B cell (primary cell): ENCODE results near the gene PRAMEF17. TPM values are rescaled to one million over a fixed set of nuclear protein-coding genes. Genes with fewer than 3 reads are reported as not detected.
"Not testable (repeated sequence)": the region's sequence is repeated elsewhere in the genome, so short reads cannot be mapped to it uniquely, and the experiment has no call there.

Experiments
- ATAC-seq: fragments of 200-7000 bp; cut with Tn5 transposase; one replicate; pipeline ENCODE4 v1.10.0; 2021; ENCODE audit warnings: low read depth, mild to moderate bottlenecking, moderate number of reproducible peaks, moderate library complexity
- CTCF ChIA-PET: fragments of 350-600 bp; sonication (Branson Sonifier 250); formaldehyde crosslinking; loops from one replicate; lab custom pipeline; 2021; ENCODE audit warnings: antibody characterized with exemption, inconsistent platforms; lab: Charles Lee
- POLR2A ChIA-PET: fragments of 350-600 bp; sonication (Branson Sonifier 250); formaldehyde crosslinking; loops from one replicate; lab custom pipeline; 2021; ENCODE audit warnings: antibody characterized with exemption; lab: Charles Lee
- DNase-seq: peaks from one replicate; pipeline ENCODE4 v3.0.0; 2013
- H2AFZ ChIP-seq: 2 replicates; pipeline ENCODE4 v1.6.1; 2012; ENCODE audit warnings: mild to moderate bottlenecking, low read depth, low read length; ENCODE audit not compliant: insufficient read depth, poor library complexity, severe bottlenecking
- H3K27ac ChIP-seq, 2 donors: 1 replicate in 1 of 2; 2 replicates in 1 of 2; pipeline ENCODE4 v1.5.1; 2012 to 2013; ENCODE audit warnings: low read length in 2 of 2, mild to moderate bottlenecking in 2 of 2, moderate library complexity in 1 of 2
- H3K27me3 ChIP-seq, 4 experiments: fragments of 200-600 bp in 1 of 4; sonication (generic) in 1 of 4; replicated peaks in 1 of 4; 1 replicate in 2 of 4; 2 replicates in 2 of 4; pipeline versions ENCODE4 v1.6.1 to v1.7.0; 2013 to 2016; ENCODE audit warnings: low read length in 3 of 4, mild to moderate bottlenecking in 2 of 4, mixed read lengths in 1 of 4, moderate library complexity in 1 of 4; ENCODE audit not compliant: insufficient read depth in 4 of 4, control insufficient read depth in 3 of 4; ENCODE audit errors: control extremely low read depth in 1 of 4
- H3K36me3 ChIP-seq, 2 experiments: replicated peaks in 1 of 2; 1 replicate in 1 of 2; 2 replicates in 1 of 2; pipeline versions ENCODE4 v1.6.1 to v1.7.1; 2013; ENCODE audit warnings: low read length in 1 of 2; ENCODE audit not compliant: insufficient read depth in 2 of 2, control insufficient read depth in 1 of 2; ENCODE audit errors: control extremely low read depth in 1 of 2, extremely low read depth in 1 of 2
- H3K4me1 ChIP-seq, 2 donors: fragments of 200-600 bp in 1 of 2; sonication (generic) in 1 of 2; 1 replicate in 1 of 2; 2 replicates in 1 of 2; pipeline versions ENCODE4 v1.5.1 to v1.6.1; 2013 to 2017; ENCODE audit warnings: low read length in 2 of 2; ENCODE audit not compliant: control insufficient read depth in 2 of 2, insufficient read depth in 2 of 2
- H3K4me2 ChIP-seq: replicated peaks from 2 replicates; pipeline ENCODE3; 2012; ENCODE audit warnings: mild to moderate bottlenecking, low read depth, low read length; ENCODE audit not compliant: poor library complexity, severe bottlenecking
- H3K4me3 ChIP-seq, 5 experiments: fragments of 200-600 bp in 1 of 5; sonication (generic) in 1 of 5; 1 replicate in 3 of 5; 2 replicates in 2 of 5; pipeline versions ENCODE4 v1.5.1 to v1.7.0; 2011 to 2016; ENCODE audit warnings: low read length in 4 of 5, mild to moderate bottlenecking in 4 of 5, low read depth in 2 of 5, control low read depth in 1 of 5, moderate library complexity in 1 of 5; ENCODE audit not compliant: insufficient read depth in 1 of 5; ENCODE audit errors: control extremely low read depth in 1 of 5, extremely low read depth in 1 of 5
- H3K79me2 ChIP-seq: fragments of 200-600 bp; sonication (generic); one replicate; pipeline ENCODE4 v1.6.0; 2016; ENCODE audit warnings: low read length; ENCODE audit not compliant: control insufficient read depth, insufficient read depth
- H3K9ac ChIP-seq: fragments of 200-600 bp; sonication (generic); 2 replicates; pipeline ENCODE4 v1.6.1; 2017; ENCODE audit warnings: mild to moderate bottlenecking, low read length, moderate library complexity
- H3K9me3 ChIP-seq, 3 donors: one replicate each; pipeline versions ENCODE4 v1.6.1 to v1.7.1; 2013; ENCODE audit warnings: low read length in 2 of 3; ENCODE audit not compliant: control insufficient read depth in 2 of 3, insufficient read depth in 1 of 3; ENCODE audit errors: control extremely low read depth in 1 of 3
- H4K20me1 ChIP-seq: 2 replicates; pipeline ENCODE4 v1.6.0; 2012; ENCODE audit warnings: mild to moderate bottlenecking, low read length; ENCODE audit not compliant: insufficient read depth, control insufficient read depth, poor library complexity, severe bottlenecking
- H3K27ac Mint-ChIP-seq: one replicate; pipeline ENCODE4 v1.8.0; 2021; ENCODE audit warnings: mixed read lengths
- H3K27me3 Mint-ChIP-seq: one replicate; pipeline ENCODE4 v1.8.0; 2021; ENCODE audit warnings: mixed read lengths
- H3K4me1 Mint-ChIP-seq: one replicate; pipeline ENCODE4 v1.8.0; 2021; ENCODE audit warnings: mixed read lengths
- H3K4me3 Mint-ChIP-seq: one replicate; pipeline ENCODE4 v1.8.0; 2021; ENCODE audit warnings: mixed read lengths
- H3K9me3 Mint-ChIP-seq: one replicate; pipeline ENCODE4 v1.8.0; 2022; ENCODE audit warnings: mixed read lengths; ENCODE audit not compliant: insufficient read depth
- EZH2 ChIP-seq: IDR thresholded peaks from 2 replicates; pipeline ENCODE4 v1.6.1; 2012; ENCODE audit warnings: borderline replicate concordance, low read depth, mild to moderate bottlenecking, moderate library complexity, low read length; ENCODE audit not compliant: insufficient read depth, poor library complexity, severe bottlenecking
- WGBS: methylation state at CpG from one replicate; pipeline ENCODE4 v1.1.5; 2013; ENCODE audit warnings: missing lambda C conversion rate; ENCODE audit not compliant: insufficient coverage; 5-methylcytosine and 5-hydroxymethylcytosine counted together
- intact Hi-C: fragments of 100-400 bp; cut with micrococcal nuclease; formaldehyde crosslinking; loops from one replicate; pipeline ENCODE4 v1.10.0; 2022
- polyA plus RNA-seq: library from polyadenylated mRNA; depleted of rRNA; stranded (reverse); fragments of >200 nt; gene quantifications from 2 replicates; pipeline ENCODE4 v1.2.3, GENCODE V29; 2012
- total RNA-seq, 2 donors: library from RNA; stranded (reverse); fragments of 120-200 nt in 1 of 2; gene quantifications; 1 replicate in 1 of 2; 2 replicates in 1 of 2; pipeline versions ENCODE4 v1.2.3 to v1.2.4, GENCODE V29; 2013 to 2022
- TF ChIP-seq, protein P1 (sequence below): fragments of 200-600 bp; IDR thresholded peaks from one replicate; pipeline ENCODE4 v1.8.0; 2022; ENCODE audit warnings: antibody characterized with exemption, mild to moderate bottlenecking

PRAMEF17 gene
- total and polyA plus RNA-seq, 2 donors (not counting 1 experiment from before 2014, with no cell fraction given) = not detected

DNA sequence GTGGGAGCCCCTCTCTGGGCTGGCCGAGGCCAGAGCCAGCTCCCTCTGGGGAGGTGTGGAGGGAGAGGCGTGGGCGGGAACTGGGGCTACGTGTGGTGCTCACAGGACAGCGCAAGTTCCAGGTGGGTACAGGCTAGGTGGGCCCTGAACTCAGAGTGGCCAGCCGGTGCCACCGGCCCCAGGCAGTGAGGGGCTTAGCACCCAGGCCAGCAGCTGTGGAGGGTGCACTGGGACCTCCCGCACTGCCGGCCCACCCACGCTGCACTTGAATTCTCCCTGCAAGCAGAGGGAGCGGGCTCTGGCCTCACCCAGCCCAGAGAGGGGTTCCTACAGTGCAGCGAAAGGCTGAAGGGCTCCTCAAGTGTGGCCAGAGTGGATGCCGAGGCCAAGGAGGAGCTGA lies 41.1 kb downstream of the PRAMEF17 start:
- Histone ChIP-seq H3K9me3 (peaks cover 0 to 3% (median 0%) of the 10 kb centered on the region in 3 donors), H2AFZ (no peak overlapping the region), H4K20me1 (no peaks in the 10 kb centered on the region), H3K27ac (no peak overlapping the region), H3K27me3 (no peaks in the 10 kb centered on the region), H3K79me2 (no peaks in the 10 kb centered on the region), H3K9ac (no peak overlapping the region), H3K4me3 (no peak overlapping the region), H3K4me2 (no peak overlapping the region), H3K36me3 (no peaks in the 10 kb centered on the region), H3K4me1 (no peaks in the 10 kb centered on the region)
- ATAC-seq (no peak), DNase-seq (no peak)
- POLR2A ChIA-PET = no interaction called here
- Mint-ChIP-seq H3K27ac (no peak overlapping the region), H3K27me3 (peaks cover 4% of the 10 kb centered on the region), H3K9me3 (no peaks in the 10 kb centered on the region), H3K4me1 (no peaks in the 10 kb centered on the region), H3K4me3 (no peak overlapping the region)
- CTCF ChIA-PET = no interaction called here
- 95% methylated on average over 13 of the region's 13 CpGs for WGBS
- TF ChIP-seq, protein P1, sequence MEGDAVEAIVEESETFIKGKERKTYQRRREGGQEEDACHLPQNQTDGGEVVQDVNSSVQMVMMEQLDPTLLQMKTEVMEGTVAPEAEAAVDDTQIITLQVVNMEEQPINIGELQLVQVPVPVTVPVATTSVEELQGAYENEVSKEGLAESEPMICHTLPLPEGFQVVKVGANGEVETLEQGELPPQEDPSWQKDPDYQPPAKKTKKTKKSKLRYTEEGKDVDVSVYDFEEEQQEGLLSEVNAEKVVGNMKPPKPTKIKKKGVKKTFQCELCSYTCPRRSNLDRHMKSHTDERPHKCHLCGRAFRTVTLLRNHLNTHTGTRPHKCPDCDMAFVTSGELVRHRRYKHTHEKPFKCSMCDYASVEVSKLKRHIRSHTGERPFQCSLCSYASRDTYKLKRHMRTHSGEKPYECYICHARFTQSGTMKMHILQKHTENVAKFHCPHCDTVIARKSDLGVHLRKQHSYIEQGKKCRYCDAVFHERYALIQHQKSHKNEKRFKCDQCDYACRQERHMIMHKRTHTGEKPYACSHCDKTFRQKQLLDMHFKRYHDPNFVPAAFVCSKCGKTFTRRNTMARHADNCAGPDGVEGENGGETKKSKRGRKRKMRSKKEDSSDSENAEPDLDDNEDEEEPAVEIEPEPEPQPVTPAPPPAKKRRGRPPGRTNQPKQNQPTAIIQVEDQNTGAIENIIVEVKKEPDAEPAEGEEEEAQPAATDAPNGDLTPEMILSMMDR = no peak
- no peak for TF ChIP-seq EZH2
- intact Hi-C loops = no loop called here

DNA sequence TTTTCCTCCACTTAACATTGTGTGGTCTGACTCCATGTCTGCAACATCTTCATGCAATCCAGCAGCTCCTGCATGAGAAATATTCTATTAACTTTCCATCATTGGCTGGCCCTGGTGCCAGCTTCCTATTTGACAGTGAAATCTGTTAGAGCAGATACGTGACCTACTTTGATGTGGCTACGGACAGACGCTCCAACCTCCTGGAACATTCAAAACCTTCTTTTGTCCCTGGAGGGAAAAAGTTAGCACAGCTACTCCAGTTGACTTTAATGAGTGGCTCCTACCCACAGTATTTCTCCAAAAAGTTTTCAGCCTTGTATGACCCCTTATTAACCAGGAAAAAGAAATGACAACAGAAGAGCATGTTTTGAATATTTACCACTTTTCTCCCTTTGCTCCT lies 42.8 kb downstream of the PRAMEF17 start:
- no peak overlapping the region for H3K27ac Mint-ChIP-seq
- Histone ChIP-seq H3K27ac (no peak overlapping the region), H3K4me2 (no peak overlapping the region), H3K36me3 (no peaks in the 10 kb centered on the region), H3K4me1 (no peaks in the 10 kb centered on the region), H3K4me3 (no peak overlapping the region), H2AFZ (no peak overlapping the region), H4K20me1 (no peaks in the 10 kb centered on the region), H3K9me3 (peaks cover 0 to 3% (median 0%) of the 10 kb centered on the region in 3 donors), H3K9ac (no peak overlapping the region), H3K27me3 (no peaks in the 10 kb centered on the region), H3K79me2 (no peaks in the 10 kb centered on the region)
- H3K27me3 Mint-ChIP-seq = peaks cover 4% of the 10 kb centered on the region
- H3K4me1 Mint-ChIP-seq = no peaks in the 10 kb centered on the region
- intact Hi-C loops = no loop called here
- TF ChIP-seq, protein P1 = no peak
- no peak for TF ChIP-seq EZH2
- no peak for DNase-seq
- WGBS = 68% methylated on average over 3 of the region's 3 CpGs
- ChIA-PET POLR2A (no interaction called here), CTCF (interaction anchor here (0.7 kb wide), 1 partner anchor 18 kb away, joined by 3 read pairs; no protein-coding TSS in a partner anchor)
- H3K4me3 Mint-ChIP-seq = no peak overlapping the region
- H3K9me3 Mint-ChIP-seq = no peaks in the 10 kb centered on the region
- no peak for ATAC-seq

DNA sequence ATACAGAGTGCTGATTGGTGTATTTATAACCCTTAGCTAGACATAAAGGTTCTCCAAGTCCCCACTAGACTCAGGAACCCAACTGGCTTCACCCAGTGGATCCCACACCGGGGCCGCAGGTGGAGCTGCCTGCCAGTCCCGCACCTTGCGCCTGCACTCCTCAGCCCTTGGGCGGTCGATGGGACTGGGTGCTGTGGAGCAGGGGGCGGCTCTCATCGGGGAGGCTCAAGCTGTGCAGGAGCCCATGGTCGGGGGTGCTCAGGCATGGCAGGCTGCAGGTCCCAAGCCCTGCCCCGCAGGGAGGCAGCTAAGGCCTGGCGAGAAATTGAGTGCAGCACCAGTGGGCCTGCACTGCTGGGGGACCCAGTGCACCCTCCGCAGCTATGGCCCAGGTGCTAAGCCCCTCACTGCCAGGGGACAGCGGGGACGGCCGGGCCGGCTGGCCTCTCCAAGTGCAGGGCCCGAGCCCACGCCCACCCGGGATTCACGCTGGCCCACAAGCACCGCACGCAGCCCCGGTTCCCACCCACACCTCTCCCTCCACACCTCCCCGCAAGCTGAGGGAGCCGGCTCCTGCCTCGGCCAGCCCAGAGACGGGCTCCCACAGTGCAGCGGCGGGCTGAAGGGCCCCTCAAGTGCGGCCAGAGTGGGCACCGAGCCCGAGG lies 44.4 kb downstream of the PRAMEF17 start:
- H3K4me3 ChIP-seq, H2AFZ ChIP-seq, H3K4me1 ChIP-seq, H4K20me1 ChIP-seq, H3K9me3 Mint-ChIP-seq, H3K27me3 ChIP-seq, H3K9me3 ChIP-seq, H3K27ac ChIP-seq, H3K27me3 Mint-ChIP-seq, H3K4me1 Mint-ChIP-seq, DNase-seq, H3K4me2 ChIP-seq, H3K4me3 Mint-ChIP-seq, H3K9ac ChIP-seq, POLR2A ChIA-PET, H3K79me2 ChIP-seq, H3K36me3 ChIP-seq, ATAC-seq, intact Hi-C loops, H3K27ac Mint-ChIP-seq: not testable (repeated sequence)
- CTCF ChIA-PET = interaction anchor here (0.8 kb wide), 1 partner anchor 17 kb away, joined by 3 read pairs; no protein-coding TSS in a partner anchor
- WGBS = 96% methylated on average over 31 of the region's 32 CpGs
